GM21737 (cell line): ENCODE data around the gene FBXL17.

Source experiments
- ATAC-seq: cut with Tn5 transposase; IDR thresholded peaks from one replicate; pipeline ENCODE4 v1.9.1; 2021; ENCODE audit warnings: mild to moderate bottlenecking, moderate library complexity; ENCODE audit not compliant: unreplicated experiment

The FBXL17 gene

DNA sequence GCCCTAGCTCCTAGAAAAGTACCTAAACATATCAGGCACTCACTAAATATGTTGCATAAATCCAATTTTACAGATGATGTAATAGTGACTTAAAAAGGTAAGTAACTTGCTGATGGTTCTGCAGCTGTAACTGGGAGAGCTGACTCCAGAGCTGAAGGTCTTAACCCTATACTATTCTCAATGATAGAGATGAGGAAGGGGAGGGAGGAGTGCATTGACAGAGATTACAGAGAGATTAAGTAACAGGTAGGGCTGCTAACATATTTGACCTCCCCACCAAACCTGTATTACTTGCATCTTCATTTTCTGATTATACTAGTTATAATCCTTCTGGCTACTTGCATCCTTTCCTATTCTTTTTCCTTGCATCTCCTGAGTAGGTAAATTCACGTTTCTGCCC is 455.8 kb downstream of the FBXL17 start:
- ATAC-seq: no peak

DNA sequence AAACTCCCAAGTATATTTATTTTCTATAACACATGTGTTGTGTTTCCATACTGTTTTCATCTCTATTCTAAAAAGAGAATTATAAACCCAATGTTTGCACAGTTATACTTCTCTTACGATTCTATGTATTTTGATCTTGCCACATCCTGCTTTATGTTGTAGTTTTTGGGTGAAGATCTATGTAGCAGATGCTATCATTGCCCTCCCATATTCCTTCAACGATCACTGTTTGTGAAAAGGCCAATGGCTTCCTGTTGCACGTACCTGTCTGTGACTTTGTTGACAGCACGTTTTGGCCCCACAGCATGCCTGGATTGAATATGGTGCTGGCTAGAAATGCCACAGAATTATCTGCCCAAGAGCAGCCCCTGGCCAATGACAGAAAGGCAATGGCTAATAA is 456.7 kb downstream of the FBXL17 start:
- no peak for ATAC-seq

DNA sequence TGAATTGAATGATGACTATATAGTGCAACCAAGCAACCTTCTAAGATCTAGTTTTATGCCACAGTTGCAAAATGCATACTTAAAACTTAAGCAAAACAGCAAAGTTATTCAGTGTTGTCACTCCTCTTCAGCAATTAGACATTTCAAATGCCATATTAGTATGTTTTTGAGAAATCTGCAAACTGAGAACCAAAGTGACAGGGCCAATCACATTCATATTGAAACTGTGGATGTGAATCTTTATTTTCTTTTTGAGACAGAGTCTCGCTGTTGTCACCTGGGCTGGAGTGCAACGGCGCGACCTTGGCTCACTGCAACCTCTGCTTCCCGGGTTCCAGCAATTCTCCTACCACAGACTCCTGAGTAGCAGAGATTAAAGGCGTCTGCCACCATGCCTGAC is 461.9 kb downstream of the FBXL17 start:
- ATAC-seq: no peak

DNA sequence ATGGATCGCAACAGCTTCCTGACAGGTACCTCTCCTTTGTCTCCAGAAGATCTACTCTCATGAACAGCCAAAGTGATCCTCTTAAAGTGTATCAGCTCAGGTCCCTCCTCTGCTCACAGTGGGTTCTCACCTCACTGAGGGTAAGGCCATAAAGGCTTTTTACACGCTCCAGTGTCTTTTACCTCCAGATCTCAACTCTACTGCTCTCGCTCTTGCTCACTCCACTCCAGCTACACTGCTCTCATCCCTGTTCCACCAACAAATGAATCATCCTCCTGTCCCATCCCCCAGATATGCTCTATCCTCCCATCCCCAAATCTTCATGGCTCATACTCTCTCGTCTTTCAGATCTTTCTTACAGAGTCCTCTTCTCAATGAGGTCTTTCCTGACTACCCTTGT is 462.5 kb downstream of the FBXL17 start:
- no peak for ATAC-seq

DNA sequence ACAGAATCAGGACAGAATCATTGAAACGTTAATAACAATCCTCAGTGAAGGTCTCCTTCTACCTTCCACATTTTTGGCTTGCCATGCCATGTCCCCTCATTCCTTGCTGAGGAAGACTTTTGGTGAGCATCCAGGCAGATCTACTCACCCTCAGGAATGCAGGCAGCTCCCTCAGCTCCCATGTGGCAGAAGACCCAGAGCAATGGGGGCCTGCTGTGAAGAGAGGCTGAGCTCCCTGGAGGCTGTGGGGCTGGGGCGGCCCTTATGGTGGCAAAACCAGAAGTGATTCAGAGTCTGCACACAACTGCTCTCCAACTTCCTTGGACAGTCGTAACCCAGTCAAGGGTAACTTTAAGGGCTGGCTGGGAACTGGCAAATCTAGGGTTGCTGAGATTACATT is 463.9 kb downstream of the FBXL17 start:
- ATAC-seq: no peak

DNA sequence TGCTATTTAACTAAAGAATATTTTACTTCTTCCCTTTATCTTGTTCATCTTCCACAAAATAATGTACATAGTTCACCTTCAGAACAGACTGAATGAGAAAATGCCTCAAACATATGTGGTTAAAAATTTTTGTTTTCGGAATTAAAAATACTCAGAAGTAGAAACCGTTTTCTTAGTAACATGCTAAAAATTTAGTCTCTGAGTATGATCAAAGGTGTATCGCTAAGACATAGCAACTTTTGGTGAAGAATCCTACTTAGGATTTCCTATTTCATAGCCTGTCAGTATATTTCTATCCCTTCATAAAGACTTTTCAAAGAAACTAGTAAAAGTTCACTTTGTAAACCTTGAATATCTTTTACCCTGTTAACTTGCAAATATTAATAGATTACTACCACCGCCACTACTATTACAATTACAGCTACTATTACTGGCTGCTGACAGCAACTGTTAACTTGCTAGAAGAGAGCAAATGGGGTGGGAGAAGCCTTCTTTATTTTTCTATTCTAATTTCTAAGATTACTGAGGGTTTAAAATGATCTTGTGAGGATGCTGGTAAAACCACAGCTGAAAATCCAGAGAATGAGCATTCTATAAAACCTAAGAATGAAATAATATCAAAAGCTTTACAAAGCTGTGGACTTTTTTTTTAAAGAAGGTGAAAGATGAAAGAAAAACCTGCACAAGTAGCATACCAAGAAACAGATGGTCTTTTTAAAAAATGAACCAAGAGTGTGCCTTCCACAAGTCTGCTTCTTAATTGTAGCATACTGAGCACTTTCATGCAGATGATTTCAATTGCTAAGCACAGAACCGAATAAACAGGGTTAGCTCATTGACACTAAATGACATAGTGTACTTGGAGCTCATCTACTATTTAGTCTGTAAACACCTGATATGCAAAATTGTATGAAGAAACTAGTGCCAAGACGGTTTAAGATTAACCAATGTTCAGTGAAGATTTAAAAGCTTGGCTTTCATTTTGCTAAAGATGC is 464.9 kb downstream of the FBXL17 start:
- no peak for ATAC-seq

DNA sequence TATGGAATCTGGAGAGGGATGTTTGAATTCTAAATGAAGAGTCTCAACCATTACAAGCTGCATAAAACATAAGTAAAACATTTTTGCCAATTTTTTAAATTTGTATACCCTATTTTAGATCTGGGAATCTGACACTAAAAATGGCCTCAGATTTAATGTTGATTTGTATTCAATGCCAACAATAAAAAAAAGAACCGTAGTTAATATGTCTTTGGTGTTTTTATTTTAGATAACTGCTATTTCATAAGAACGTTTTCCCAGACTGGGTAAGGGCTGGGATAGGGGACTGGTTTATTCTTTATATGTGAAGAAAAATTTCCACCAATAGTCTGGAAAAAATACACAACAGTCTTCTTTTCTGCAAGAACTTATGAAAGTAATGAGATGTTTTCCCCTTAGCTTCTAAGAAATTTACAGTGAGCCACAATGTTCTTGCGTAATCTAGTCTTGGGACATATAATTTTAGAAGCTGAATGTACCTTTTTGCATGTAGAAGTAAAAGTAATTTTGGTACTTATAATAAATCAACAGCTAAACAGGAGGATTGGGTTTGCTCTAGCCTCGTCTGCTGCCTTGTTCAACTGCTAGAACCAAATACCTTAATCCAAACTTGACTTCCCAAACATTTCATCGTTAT is 466.6 kb downstream of the FBXL17 start:
- ATAC-seq: no peak

DNA sequence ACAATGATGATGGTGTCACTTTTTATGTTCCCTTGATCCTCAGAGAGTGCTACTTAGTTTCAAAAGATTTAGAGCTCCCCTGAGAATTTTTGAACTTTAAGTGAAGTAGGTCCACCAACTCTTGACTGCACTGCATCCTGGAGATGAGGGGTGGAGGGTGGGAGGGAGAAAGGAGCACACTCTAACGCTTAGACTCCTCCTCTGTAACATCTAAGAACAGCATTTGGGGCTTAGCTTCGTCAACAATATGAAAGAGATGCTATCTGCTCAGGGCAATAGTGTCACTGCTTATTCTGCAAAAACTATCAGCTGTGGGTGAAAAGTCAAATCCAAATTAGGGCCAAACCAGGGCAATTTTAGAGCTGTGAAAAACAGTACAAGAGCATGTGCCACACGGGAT is 468.4 kb downstream of the FBXL17 start:
- no peak for ATAC-seq

DNA sequence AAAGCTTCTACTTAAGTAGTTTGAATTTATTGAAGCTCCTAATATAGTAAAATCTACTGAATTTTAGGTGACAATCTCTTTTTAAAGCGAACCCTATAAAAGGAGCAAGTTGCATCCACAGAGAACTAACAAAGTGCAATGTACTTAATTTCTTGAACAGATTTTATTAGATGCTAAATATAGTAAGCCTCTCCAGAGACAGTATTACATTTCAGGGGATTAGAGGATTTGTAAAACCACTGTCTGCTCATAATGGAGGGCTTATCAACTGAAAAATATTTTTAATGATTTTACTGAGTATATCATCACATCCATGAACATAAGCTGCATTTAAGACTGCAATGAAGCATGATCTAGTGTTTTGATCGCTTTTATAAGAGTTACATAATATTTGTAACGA is 481.2 kb downstream of the FBXL17 start:
- no peak for ATAC-seq

DNA sequence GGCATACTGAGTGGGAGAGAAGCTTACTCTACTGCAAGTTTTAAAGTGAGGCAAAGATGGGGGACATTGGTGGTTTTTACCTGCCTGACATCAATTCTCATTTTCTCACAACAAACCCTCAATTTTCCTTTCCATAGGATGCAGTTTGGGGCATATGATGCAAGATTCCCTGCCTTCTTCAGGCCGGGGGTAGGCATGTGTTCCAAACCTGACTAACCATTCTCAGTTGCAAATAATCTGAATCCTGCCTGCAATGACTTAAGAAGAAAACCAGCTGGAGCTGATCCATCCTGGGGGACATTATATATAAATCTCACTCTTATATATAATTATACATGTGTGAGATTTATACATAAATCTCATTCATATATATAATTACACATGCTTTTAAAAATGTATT is 487.5 kb downstream of the FBXL17 start:
- ATAC-seq: no peak

DNA sequence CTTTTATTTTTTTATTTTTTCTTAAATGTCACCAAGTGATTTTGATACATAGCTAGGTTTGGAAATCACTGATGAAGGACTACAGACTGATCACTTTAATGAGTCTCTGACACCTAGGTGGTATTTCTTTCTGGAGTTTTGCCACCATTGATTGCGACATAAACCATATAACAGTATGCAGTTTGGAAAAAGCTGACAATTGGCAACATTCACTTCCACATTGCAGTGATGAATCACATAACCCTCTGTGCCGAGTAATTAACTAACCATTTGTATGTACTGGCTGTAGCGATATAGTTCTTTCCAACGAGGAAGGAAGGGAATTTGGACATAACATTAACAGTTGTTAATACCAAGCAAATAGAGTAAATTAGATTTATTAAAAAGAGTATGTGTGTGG is 488.3 kb downstream of the FBXL17 start:
- no peak for ATAC-seq

DNA sequence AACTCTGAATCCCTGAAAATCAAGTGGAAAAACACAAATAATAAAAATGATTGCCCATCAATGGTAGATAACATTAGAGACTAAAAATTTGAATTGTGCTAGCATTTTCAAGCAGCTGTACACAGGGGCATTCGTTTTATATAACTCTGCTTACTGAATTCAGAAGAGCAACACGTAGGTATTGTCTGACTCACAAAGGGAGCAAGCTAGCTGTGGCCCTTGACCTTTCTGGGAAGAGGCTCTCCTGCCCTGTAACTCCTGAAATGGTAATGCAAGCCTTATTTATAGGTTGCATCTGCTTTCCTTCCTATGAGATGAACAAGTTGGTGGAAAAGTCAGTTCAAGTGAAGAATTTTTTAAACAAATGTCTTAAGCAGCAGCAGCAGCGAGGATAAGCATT is 492.5 kb downstream of the FBXL17 start:
- ATAC-seq: no peak

DNA sequence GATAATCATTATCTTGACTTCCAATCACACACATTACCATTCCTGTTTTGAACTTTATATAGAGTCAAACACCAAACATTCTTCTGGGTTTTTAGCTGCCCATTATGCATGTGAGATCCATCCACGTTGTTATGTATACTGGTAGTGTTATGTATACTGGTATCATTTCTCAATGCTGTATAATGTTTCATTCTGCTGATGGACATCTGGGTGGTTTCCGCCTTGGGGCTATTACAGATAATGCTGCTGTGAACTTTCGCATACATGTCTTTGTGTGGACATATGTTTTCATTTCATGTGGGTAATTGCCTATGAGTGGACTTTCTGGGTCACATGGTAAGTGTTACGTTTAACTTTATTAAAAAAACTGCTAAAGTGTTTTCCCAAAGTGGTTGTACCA is 493.4 kb downstream of the FBXL17 start:
- ATAC-seq: no peak

DNA sequence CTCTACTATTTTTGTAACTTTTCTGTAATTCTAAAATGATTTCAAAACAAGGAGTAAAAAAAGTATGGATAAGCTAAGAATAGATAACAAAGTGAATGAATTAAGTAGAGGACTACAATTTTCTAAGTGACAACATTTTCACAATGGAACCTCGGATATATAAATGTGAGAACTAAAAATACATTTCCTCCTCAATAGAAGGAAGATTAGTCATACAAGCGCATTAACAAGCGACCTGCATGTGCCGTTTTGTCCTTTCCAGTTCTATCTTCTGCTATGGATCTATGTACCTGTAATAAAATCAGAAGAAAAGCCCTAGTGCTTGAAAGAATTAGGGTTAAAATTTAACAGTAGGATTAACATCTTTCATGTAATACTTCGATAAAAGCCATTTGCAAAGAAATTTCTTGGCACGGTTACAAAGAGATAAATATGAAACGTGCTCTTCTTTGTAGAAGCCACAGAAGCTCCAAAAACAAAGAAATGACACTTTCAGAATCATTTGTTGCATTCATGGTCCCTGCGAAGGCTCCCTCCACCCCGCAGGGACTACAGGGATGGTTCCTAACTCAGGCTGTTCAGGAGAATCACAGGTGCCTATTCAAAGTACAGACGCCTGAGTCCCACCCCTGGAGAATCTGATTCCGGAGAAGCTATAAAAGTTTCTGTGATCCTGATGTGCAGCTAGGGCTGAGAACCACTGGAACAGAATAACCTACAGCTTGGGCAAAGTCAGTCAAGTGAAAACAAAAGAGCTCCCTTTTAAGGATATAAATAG is 494.5 kb downstream of the FBXL17 start:
- no peak for ATAC-seq

DNA sequence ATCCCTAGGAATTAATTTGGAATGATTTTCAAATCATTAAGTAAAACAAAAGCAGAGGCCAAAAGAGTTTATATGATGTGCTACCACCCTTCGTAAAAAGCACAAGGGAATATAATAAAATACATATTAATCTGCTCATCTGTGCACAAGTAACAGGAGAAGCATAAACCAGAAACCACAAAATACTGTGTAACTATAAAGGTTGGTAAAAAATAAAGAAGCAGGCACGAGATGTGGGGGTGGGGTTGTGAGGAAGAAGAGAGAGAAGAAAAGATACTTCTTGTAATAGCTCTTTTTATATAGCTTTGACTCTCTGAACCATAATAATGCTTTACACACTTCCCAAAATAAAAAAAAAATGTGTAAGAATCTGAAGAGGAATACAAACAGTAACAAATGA is 496.3 kb downstream of the FBXL17 start:
- no peak for ATAC-seq

DNA sequence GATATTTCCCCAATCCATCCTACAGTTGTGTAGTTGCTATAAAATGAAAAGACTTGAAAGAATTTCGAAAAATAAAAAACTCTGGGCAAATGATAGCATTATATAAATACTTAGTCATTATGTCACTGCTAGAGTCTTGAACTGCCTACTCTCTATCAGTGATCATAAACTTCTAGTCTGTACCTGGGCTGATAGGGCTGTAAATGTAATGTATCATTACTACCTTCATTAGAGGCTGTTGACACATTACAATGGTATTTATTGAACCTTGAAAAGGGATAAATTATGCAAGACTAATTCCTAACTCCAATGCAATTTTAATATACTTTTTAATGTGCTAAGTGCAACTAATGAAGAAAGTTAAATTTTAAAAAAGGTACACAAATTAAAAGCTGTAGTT is 497.0 kb downstream of the FBXL17 start:
- ATAC-seq: no peak

DNA sequence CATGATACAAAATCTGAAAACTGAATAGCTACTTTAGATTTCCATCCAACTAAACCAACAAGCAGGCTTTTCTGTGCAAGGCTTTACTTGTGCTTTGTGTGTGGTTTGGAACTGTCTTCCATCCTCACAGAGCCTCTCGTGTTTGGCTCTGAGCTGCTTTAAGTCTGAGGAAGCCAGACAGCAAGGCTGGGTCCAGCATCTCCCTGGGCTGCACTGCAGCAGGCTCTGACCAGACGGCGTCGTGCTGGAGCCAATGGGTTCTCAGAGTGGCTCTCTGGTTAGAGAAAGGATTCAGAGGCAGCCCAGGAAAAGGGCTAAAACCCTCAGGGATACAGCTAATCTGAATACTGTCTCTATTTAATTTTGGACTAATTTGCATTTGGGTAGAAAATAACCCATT is 503.2 kb downstream of the FBXL17 start:
- no peak for ATAC-seq

DNA sequence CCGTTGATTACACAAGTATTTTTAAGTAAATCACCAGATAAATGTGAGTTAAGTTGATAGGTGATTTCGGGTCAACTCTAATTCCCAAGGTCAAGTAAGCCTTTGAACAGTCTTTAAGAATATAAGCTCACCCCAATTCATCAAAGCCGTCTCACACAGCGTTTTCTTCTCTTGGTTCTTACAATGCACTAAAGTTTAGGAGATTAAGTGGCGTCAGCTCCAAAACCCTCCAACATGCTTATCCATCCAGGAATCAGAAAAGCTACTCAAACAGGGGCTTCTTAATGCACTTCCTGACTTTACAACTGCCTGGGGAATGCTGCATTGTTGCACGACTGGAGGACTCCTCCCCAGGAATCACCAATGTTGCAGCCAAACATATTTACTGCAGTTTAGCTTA is 505.0 kb downstream of the FBXL17 start:
- ATAC-seq: no peak

DNA sequence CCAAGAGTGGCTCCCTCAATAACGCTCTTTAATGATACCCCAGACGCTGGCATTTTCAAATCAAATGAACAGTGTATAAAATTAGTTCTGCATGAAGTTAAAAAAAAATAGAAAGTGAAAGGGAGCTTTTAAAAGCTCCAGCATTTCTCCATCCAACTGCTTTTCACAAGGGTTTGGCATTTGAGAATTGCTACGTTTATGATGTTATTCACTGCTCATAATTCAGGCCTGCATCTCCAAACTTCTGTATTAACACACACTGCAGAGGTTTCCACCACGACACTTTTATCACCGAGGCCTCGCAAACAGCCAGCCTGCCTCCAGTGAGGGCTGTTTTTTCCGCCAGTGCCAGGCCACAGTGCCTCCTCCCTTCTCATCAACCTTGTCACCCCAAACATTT is 505.6 kb downstream of the FBXL17 start:
- ATAC-seq: no peak

DNA sequence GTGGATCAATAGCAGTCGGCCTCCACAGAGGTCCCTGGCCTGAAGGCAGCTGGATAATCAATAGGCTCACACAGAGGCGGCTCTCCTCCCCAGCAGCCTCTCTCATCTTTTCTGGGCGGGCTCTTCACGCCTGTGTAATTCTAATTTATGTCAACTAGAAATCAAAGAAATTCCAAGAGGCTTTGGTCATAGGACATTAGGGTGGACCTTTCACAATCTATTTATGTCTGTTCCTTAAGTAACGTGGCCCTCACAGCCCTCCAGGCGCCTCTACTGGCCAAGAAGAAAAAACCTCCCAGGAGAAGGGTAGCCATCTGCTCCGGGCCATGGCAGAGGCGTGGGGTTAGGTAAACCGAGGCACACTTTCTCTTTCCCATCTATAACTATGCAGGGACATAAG is 506.1 kb downstream of the FBXL17 start:
- ATAC-seq: no peak

DNA sequence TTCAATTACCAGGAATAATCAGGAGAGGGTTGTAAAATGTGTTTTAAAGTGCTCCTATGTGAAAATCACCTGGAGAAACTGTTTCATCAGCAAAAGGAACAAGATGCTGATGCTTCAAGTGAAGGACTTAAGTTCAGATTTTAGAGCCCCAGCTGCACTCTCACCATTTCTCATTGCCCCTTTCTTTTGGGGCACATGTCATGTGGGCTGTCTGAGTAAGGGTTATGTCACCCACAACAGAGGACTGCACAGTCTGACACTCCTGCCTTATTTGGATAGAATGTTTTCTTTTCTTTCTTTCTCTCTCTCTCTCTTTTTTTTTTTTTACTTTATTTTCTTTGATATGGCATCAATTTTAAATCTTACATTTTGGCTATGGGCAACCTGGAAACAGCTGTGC is 507.1 kb downstream of the FBXL17 start:
- no peak for ATAC-seq

DNA sequence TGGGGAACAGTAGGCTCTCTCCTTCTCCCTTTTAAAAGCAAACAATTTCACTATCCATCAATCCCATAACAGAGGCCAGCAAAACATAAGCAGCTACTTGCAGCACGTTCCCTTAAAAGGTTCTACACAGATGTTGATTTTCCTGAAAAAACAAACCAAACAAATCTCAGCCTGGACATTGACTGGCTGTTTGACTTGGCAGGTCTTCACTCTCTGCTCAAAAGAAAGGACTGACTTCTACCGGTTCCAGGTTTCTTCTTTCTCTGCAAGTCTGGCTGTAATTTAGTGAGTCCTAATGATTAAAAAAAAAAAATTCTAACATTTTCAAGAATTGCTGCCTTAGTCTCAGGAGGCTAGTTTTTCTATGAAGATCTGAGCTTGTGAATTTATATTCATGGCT is 508.0 kb downstream of the FBXL17 start:
- no peak for ATAC-seq
